KMS-11 (cell line): ENCODE data around the gene RNF141.

Experiments used
- H2AFZ ChIP-seq: fragments of 200-600 bp; sonication (generic); 2 replicates; pipeline ENCODE4 v1.6.1; 2016; ENCODE audit warnings: antibody characterized with exemption, mixed run types, low read depth
- H3K27ac ChIP-seq: fragments of 200-600 bp; sonication (generic); 2 replicates; pipeline ENCODE4 v1.6.1; 2016; ENCODE audit warnings: mild to moderate bottlenecking, mixed run types
- H3K27me3 ChIP-seq: fragments of 200-600 bp; sonication (generic); 2 replicates; pipeline ENCODE4 v1.6.1; 2017; ENCODE audit warnings: mild to moderate bottlenecking, low read depth, mixed run types, moderate library complexity; ENCODE audit not compliant: insufficient read depth
- H3K36me3 ChIP-seq: fragments of 200-600 bp; sonication (generic); 2 replicates; pipeline ENCODE4 v1.6.1; 2017; ENCODE audit warnings: mild to moderate bottlenecking, mixed run types; ENCODE audit not compliant: insufficient read depth
- H3K4me1 ChIP-seq: fragments of 200-600 bp; sonication (generic); 2 replicates; pipeline ENCODE4 v1.6.1; 2016; ENCODE audit warnings: mild to moderate bottlenecking, low read depth, mixed run types; ENCODE audit not compliant: poor library complexity, severe bottlenecking
- H3K4me2 ChIP-seq: fragments of 200-600 bp; sonication (generic); 2 replicates; pipeline ENCODE4 v1.7.0; 2016; ENCODE audit warnings: mild to moderate bottlenecking, mixed run types
- H3K4me3 ChIP-seq: fragments of 200-600 bp; sonication (generic); IDR thresholded peaks from 2 replicates; pipeline ENCODE4 v1.6.1; 2017; ENCODE audit warnings: low read depth, low read length, mixed read lengths; ENCODE audit not compliant: insufficient read depth
- H3K79me2 ChIP-seq: fragments of 200-600 bp; sonication (generic); 2 replicates; pipeline ENCODE4 v1.6.1; 2016; ENCODE audit warnings: low read depth, mixed run types; ENCODE audit not compliant: insufficient read depth
- H3K9ac ChIP-seq: fragments of 200-600 bp; sonication (generic); 2 replicates; pipeline ENCODE4 v1.6.1; 2016; ENCODE audit warnings: mild to moderate bottlenecking, mixed run types
- H4K20me1 ChIP-seq: fragments of 200-600 bp; sonication (generic); 2 replicates; pipeline ENCODE4 v1.6.1; 2016; ENCODE audit warnings: mild to moderate bottlenecking, mixed run types; ENCODE audit not compliant: insufficient read depth
- TF ChIP-seq, protein P1 (sequence below): fragments of 200-600 bp; sonication (generic); conservative IDR thresholded peaks from 2 replicates; pipeline ENCODE4 v1.6.1; 2017; ENCODE audit warnings: low read depth, mild to moderate bottlenecking, antibody characterized with exemption, low read length, moderate library complexity, mixed read lengths

Gene RNF141

DNA sequence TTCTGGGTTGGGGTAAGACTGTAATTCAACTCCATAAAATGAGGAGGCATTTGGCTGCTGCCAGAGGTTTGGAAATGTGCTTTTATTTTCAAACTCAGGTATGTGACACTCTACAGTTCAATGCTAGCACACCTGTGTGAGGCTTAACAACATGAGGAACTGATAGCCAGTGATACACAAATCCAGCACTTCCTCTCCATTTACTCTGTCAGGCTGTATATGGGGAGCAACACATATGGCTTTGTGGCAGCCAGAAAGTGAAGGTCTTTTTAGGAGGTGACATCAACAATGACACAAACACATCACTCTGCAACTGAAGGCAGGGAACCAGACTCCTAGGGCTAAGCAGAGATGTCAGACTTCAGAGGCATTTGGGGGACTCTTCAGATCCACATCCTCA, 32.0 kb upstream of the RNF141 start:
- no peak overlapping the region for H3K27ac ChIP-seq
- TF ChIP-seq, protein P1, sequence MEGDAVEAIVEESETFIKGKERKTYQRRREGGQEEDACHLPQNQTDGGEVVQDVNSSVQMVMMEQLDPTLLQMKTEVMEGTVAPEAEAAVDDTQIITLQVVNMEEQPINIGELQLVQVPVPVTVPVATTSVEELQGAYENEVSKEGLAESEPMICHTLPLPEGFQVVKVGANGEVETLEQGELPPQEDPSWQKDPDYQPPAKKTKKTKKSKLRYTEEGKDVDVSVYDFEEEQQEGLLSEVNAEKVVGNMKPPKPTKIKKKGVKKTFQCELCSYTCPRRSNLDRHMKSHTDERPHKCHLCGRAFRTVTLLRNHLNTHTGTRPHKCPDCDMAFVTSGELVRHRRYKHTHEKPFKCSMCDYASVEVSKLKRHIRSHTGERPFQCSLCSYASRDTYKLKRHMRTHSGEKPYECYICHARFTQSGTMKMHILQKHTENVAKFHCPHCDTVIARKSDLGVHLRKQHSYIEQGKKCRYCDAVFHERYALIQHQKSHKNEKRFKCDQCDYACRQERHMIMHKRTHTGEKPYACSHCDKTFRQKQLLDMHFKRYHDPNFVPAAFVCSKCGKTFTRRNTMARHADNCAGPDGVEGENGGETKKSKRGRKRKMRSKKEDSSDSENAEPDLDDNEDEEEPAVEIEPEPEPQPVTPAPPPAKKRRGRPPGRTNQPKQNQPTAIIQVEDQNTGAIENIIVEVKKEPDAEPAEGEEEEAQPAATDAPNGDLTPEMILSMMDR: no peak
- H3K4me1 ChIP-seq: no peaks in the 10 kb centered on the region
- no peak overlapping the region for H3K9ac ChIP-seq
- H2AFZ ChIP-seq: no peak overlapping the region
- no peaks in the 10 kb centered on the region for H4K20me1 ChIP-seq
- H3K79me2 ChIP-seq: no peaks in the 10 kb centered on the region
- no peaks in the 10 kb centered on the region for H3K36me3 ChIP-seq
- no peaks in the 10 kb centered on the region for H3K27me3 ChIP-seq
- H3K4me3 ChIP-seq: no peak overlapping the region
- H3K4me2 ChIP-seq: no peak overlapping the region

DNA sequence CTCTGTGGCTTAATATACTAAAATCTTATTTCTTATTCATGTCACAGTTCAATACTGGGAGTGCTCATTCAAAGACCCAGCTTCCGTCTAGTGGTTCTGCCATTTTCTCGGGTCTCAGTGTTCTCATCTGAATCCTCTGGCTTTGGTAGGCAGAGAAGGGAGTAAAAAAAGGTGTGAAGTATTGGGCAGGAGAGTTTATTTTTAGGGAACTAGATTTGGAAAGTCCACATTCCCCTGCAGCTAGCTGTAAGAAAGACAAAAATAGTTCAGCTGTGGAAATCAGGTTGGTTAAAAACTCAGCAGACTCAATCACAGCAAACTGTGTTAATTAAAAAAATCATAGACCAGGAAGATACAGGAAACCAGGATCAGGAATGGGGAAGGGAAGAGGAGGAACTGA, 31.5 kb upstream of the RNF141 start:
- Histone ChIP-seq H2AFZ (no peak overlapping the region), H3K79me2 (no peaks in the 10 kb centered on the region), H3K9ac (no peak overlapping the region), H3K36me3 (no peaks in the 10 kb centered on the region), H3K27ac (no peak overlapping the region), H3K4me1 (no peaks in the 10 kb centered on the region), H3K4me3 (no peak overlapping the region), H3K4me2 (no peak overlapping the region), H3K27me3 (no peaks in the 10 kb centered on the region), H4K20me1 (no peaks in the 10 kb centered on the region)
- TF ChIP-seq, protein P1: no peak

DNA sequence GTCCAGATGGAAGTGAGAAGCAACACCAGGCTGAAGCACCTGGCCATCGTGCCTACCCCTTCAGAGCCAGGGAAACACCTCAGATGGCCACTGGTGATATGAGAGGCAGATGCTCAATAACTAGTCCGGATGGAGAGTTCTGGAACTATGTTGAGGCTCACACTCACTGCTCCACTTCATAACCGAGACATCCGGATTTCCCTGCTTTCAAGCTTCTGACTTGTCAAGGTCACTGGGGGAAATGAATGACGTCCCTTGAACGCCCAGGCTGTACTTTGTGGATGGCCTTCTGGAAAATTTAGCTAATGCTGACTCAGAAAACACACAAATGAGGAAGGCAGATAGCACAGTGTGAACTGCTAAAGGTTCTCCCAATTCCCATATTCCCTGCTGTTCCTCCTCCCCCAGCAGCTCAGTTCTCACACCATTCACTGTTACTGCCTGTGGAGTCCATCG, 27.5 kb upstream of the RNF141 start, which contains the start of gene LYVE1:
Gene LYVE1 (minus strand): TSS at position 180 of the 456 bp plus-strand sequence. CDS start 133 bp downstream, at position 47.
- Histone ChIP-seq H2AFZ (no peak within 1 kb of the TSS), H3K4me1 (no peaks in the 10 kb centered on the region), H3K79me2 (no peaks in the 10 kb centered on the region), H4K20me1 (no peaks in the 10 kb centered on the region), H3K36me3 (no peaks in the 10 kb centered on the region), H3K4me3 (no peak within 1 kb of the TSS), H3K4me2 (no peak within 1 kb of the TSS), H3K9ac (no peak within 1 kb of the TSS), H3K27me3 (no peaks in the 10 kb centered on the region), H3K27ac (no peak within 1 kb of the TSS)
- TF ChIP-seq, protein P1: no peak

DNA sequence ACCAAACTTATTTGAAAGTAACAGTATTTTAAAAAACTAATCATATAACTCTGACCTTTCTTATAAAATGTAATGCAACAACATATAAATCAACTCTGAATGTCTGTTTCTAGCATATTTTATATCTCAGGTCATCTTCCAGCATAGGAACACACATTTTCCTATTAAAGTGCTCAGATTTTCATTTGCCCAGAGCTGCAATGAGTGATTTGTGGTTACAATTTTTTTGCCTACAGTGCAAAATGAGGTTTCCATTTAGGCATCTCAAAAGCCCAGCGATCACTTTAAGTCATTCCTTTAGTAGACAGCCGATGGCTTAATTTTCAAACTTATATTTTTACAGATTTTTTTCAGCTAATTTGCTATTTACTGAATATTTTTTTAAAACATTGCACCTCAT, 26.5 kb upstream of the RNF141 start:
- Histone ChIP-seq H3K9ac (no peak overlapping the region), H3K4me3 (no peak overlapping the region), H4K20me1 (no peaks in the 10 kb centered on the region), H3K79me2 (no peaks in the 10 kb centered on the region), H3K27me3 (no peaks in the 10 kb centered on the region), H3K4me2 (no peak overlapping the region), H2AFZ (no peak overlapping the region), H3K4me1 (no peaks in the 10 kb centered on the region), H3K27ac (no peak overlapping the region), H3K36me3 (no peaks in the 10 kb centered on the region)
- TF ChIP-seq, protein P1: no peak
